RPMI8226 (cell line): ENCODE results near the gene RBBP8.
"Not testable (repeated sequence)": the region's sequence is repeated elsewhere in the genome, so short reads cannot be mapped to it uniquely, and the experiment has no call there.

ENCODE experiments used
- DNase-seq: peaks from one replicate; pipeline ENCODE4 v3.0.0-alpha.2; 2015

Gene RBBP8

GRCh38 chr18:22933206-22933965, at the start of gene RBBP8:
Gene RBBP8, plus strand, starts transcription at chr18:22933328. Its CDS starts 3,524 bp downstream, at chr18:22936852.
- peak; percentile 92 for DNase-seq

- no peak for DNase-seq
Observed at GRCh38 chr18:22883827-22884226, 49.3 kb upstream of the RBBP8 start.

- DNase-seq: not testable (repeated sequence)
Observed at GRCh38 chr18:22885694-22886093, 47.4 kb upstream of the RBBP8 start.

- DNase-seq: no peak
Observed at GRCh38 chr18:22899421-22899820, 33.7 kb upstream of the RBBP8 start.

- DNase-seq: no peak
Observed at GRCh38 chr18:22900558-22901238, 32.4 kb upstream of the RBBP8 start.

- DNase-seq: no peak
Observed at GRCh38 chr18:22902093-22902492, 31.0 kb upstream of the RBBP8 start.

- DNase-seq: not testable (repeated sequence)
Observed at GRCh38 chr18:22903248-22903647, 29.9 kb upstream of the RBBP8 start.

- DNase-seq: no peak
Observed at GRCh38 chr18:22912149-22912548, 21.0 kb upstream of the RBBP8 start.

- DNase-seq: no peak
Observed at GRCh38 chr18:22912835-22913234, 20.3 kb upstream of the RBBP8 start.

- DNase-seq: no peak
Observed at GRCh38 chr18:22913861-22914260, 19.3 kb upstream of the RBBP8 start.

- DNase-seq: no peak
Observed at GRCh38 chr18:22914633-22915032, 18.5 kb upstream of the RBBP8 start.

- DNase-seq: no peak
Observed at GRCh38 chr18:22915337-22915736, 17.8 kb upstream of the RBBP8 start.

GRCh38 chr18:22921772-22922171, 11.4 kb upstream of the RBBP8 start:
- DNase-seq: no peak

- DNase-seq: no peak
Observed at GRCh38 chr18:22924589-22924988, 8.5 kb upstream of the RBBP8 start.

GRCh38 chr18:22926454-22926853, 6.7 kb upstream of the RBBP8 start:
- DNase-seq: no peak

- no peak for DNase-seq
Observed at GRCh38 chr18:22928339-22928738, 4.8 kb upstream of the RBBP8 start.

GRCh38 chr18:22930089-22930713, 2.9 kb upstream of the RBBP8 start:
- DNase-seq: peak; percentile 88

GRCh38 chr18:22932885-22933205, 283 bp upstream of the RBBP8 start:
- no peak for DNase-seq

- no peak for DNase-seq
Observed at GRCh38 chr18:22933966-22934423, 867 bp downstream of the RBBP8 start.

GRCh38 chr18:22934789-22935188, 1.7 kb downstream of the RBBP8 start:
- no peak for DNase-seq

- peak; percentile 41 for DNase-seq
Observed at GRCh38 chr18:22935431-22935830, 2.3 kb downstream of the RBBP8 start.

- DNase-seq: no peak
Observed at GRCh38 chr18:22936515-22936914, 3.4 kb downstream of the RBBP8 start.

- DNase-seq: no peak
Observed at GRCh38 chr18:22939649-22940048, 6.5 kb downstream of the RBBP8 start.

GRCh38 chr18:22943847-22944246, 10.7 kb downstream of the RBBP8 start:
- no peak for DNase-seq
